LNCAP (cell line): ENCODE measurements around the gene HTRA2.

Experiments used
- TF ChIP-seq, protein P1 (sequence below): fragments of 450-650 bp; IDR thresholded peaks from 2 replicates; pipeline ENCODE4 v1.5.1; 2017; ENCODE audit warnings: mild to moderate bottlenecking

Gene HTRA2

DNA sequence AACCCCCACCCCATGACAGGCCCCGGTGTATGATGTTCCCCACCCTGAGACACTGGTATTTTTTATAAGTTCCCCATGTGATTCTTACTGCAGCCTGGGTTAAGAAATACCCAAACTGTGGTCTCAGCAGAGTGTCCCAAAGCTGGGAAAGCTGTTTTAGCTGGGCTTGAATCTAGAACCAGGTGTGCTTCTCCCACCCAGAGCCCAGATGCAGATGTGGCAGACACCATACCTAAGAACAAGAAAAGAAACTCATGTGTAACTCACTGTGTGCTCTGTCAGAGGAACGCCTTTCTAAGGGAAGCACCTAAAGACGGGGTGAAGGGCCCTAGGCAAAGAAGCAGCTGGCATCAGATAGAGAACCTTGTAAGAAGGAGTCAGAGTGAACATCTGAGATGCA is 48.7 kb downstream of the HTRA2 start:
- TF ChIP-seq, protein P1, sequence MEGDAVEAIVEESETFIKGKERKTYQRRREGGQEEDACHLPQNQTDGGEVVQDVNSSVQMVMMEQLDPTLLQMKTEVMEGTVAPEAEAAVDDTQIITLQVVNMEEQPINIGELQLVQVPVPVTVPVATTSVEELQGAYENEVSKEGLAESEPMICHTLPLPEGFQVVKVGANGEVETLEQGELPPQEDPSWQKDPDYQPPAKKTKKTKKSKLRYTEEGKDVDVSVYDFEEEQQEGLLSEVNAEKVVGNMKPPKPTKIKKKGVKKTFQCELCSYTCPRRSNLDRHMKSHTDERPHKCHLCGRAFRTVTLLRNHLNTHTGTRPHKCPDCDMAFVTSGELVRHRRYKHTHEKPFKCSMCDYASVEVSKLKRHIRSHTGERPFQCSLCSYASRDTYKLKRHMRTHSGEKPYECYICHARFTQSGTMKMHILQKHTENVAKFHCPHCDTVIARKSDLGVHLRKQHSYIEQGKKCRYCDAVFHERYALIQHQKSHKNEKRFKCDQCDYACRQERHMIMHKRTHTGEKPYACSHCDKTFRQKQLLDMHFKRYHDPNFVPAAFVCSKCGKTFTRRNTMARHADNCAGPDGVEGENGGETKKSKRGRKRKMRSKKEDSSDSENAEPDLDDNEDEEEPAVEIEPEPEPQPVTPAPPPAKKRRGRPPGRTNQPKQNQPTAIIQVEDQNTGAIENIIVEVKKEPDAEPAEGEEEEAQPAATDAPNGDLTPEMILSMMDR = no peak

DNA sequence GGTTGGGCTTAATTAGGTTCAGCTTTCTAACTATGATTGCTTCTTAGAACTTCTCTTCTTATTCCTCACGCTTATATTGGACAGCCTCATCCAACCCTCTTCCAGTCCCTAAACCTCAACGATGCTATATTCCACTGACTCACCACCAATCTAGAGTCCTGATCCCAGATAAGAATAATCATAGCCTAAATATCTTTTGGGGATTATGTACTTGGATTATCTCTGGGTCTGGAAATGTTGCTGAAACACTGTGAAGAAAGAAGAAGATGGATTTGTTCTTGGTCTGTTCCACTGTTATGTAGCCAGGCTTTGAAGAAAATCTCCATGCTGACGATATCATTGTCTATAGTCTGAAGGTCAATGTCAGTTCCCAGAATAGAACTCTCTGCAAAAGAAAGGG is 51.7 kb downstream of the HTRA2 start:
- TF ChIP-seq, protein P1 = no peak

DNA sequence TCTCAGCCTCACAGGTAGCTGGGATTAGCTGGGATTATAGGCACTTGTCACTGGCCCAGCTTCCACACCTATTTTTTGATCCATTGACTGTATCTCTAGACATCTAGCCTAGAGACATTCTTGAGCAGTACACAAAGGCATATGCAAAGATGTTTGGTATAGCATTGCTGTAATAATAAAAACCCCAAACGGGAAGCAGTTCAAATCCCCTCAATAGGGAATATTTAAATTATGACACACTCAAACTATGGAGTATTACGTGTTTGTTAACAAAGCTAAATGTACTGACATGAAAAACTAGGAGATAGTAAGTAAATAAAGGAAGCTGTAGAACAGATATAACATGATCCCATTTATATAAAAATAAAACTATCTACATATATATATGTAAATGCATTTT is 52.5 kb downstream of the HTRA2 start:
- TF ChIP-seq, protein P1 = no peak
